Progenitor cell of endocrine pancreas (in vitro differentiated cells): ENCODE measurements around the gene SYP. TPM values are rescaled to one million over a fixed set of nuclear protein-coding genes. Genes with fewer than 3 reads are reported as not detected.
"Not testable (repeated sequence)": the region's sequence is repeated elsewhere in the genome, so short reads cannot be mapped to it uniquely, and the experiment has no call there.

Experiments used
- DNase-seq: peaks from one replicate; pipeline ENCODE4 v3.0.0; 2021; ENCODE audit warnings: low spot score; ENCODE audit not compliant: unreplicated experiment
- H3K27ac Mint-ChIP-seq: 2 replicates; pipeline ENCODE4 v1.8.0; 2021; ENCODE audit warnings: mild to moderate bottlenecking, moderate library complexity, mixed read lengths
- H3K27me3 Mint-ChIP-seq: 2 replicates; pipeline ENCODE4 v1.8.0; 2021; ENCODE audit warnings: mixed read lengths
- H3K36me3 Mint-ChIP-seq: 2 replicates; pipeline ENCODE4 v1.8.0; 2022; ENCODE audit warnings: mixed read lengths; ENCODE audit not compliant: insufficient read depth
- H3K4me1 Mint-ChIP-seq: 2 replicates; pipeline ENCODE4 v1.8.0; 2021; ENCODE audit warnings: low read depth, mixed read lengths
- H3K4me3 Mint-ChIP-seq: 2 replicates; pipeline ENCODE4 v1.8.0; 2021; ENCODE audit warnings: low read depth, mild to moderate bottlenecking, moderate library complexity, mixed read lengths
- H3K9me3 Mint-ChIP-seq: 2 replicates; pipeline ENCODE4 v1.8.0; 2021; ENCODE audit warnings: low read depth, mixed read lengths
- total RNA-seq: library from RNA; stranded (reverse); gene quantifications from 2 replicates; pipeline ENCODE4 v1.2.1, GENCODE V29; 2021
- TF ChIP-seq, protein P1 (sequence below): fragments of 200-600 bp; sonication (generic); IDR thresholded peaks from one replicate; pipeline ENCODE4 v1.5.0; 2021; ENCODE audit warnings: antibody characterized with exemption, mild to moderate bottlenecking; ENCODE audit not compliant: unreplicated experiment

SYP gene
- total RNA-seq, 1 donor from 2014 or later, result 11.4 TPM

- no peak for DNase-seq
- no peak overlapping the region for H3K27ac Mint-ChIP-seq
- H3K4me3 Mint-ChIP-seq, result no peak overlapping the region
- peaks cover 10% of the 10 kb centered on the region for H3K9me3 Mint-ChIP-seq
- peaks cover 21% of the 10 kb centered on the region for H3K27me3 Mint-ChIP-seq
- TF ChIP-seq, protein P1, sequence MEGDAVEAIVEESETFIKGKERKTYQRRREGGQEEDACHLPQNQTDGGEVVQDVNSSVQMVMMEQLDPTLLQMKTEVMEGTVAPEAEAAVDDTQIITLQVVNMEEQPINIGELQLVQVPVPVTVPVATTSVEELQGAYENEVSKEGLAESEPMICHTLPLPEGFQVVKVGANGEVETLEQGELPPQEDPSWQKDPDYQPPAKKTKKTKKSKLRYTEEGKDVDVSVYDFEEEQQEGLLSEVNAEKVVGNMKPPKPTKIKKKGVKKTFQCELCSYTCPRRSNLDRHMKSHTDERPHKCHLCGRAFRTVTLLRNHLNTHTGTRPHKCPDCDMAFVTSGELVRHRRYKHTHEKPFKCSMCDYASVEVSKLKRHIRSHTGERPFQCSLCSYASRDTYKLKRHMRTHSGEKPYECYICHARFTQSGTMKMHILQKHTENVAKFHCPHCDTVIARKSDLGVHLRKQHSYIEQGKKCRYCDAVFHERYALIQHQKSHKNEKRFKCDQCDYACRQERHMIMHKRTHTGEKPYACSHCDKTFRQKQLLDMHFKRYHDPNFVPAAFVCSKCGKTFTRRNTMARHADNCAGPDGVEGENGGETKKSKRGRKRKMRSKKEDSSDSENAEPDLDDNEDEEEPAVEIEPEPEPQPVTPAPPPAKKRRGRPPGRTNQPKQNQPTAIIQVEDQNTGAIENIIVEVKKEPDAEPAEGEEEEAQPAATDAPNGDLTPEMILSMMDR, result no peak
- H3K4me1 Mint-ChIP-seq, result no peaks in the 10 kb centered on the region
- peaks cover 30% of the 10 kb centered on the region for H3K36me3 Mint-ChIP-seq
Observed at GRCh38 chrX:49175435-49176274, 24.3 kb downstream of the SYP start.

DNA sequence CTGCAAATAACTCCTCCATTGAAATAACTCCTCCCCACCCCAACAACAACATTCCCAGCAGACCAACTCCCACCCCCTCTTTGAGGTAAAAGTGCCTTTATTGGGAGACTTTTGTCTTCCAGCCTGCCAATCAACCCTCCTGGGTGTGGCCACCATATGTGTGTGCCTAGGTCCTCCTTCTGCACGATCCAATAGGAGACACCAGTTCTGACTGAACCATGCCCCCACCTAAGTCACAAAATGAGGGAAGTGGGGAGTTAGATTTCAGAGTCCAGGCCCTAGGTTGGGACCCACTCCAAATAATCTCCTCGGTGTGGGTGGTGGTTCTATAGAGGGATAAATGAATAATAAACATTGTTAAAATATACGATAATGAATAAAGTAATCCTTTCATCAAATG, 25.3 kb downstream of the SYP start:
- Mint-ChIP-seq H3K36me3 (peaks cover 27% of the 10 kb centered on the region), H3K9me3 (peaks cover 6% of the 10 kb centered on the region), H3K27ac (no peak overlapping the region), H3K4me3 (no peak overlapping the region), H3K27me3 (peaks cover 21% of the 10 kb centered on the region), H3K4me1 (no peaks in the 10 kb centered on the region)
- TF ChIP-seq, protein P1, result no peak
- no peak for DNase-seq

DNA sequence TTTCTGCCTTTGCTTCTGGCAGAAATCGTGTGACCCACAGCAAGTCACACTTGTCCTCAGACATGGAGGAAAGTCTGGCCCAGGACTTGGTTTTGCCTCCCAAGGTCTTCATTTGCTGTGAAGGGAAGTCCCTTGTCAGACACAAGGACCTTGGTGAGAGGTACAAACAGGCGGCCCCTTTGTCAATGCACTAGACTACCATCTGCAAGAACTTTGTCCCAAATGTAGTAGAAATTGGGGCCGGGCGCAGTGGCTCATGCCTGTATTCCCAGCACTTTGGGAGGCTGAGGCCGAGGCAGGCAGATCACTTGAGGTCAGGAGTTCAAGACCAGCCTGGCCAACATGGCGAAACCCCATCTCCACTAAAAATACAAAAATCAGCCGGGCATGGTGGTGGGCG, 26.4 kb downstream of the SYP start:
- peaks cover 21% of the 10 kb centered on the region for H3K36me3 Mint-ChIP-seq
- not testable (repeated sequence) for DNase-seq, H3K4me1 Mint-ChIP-seq, H3K27ac Mint-ChIP-seq, H3K9me3 Mint-ChIP-seq, H3K4me3 Mint-ChIP-seq
- H3K27me3 Mint-ChIP-seq, result peaks cover 26% of the 10 kb centered on the region

DNA sequence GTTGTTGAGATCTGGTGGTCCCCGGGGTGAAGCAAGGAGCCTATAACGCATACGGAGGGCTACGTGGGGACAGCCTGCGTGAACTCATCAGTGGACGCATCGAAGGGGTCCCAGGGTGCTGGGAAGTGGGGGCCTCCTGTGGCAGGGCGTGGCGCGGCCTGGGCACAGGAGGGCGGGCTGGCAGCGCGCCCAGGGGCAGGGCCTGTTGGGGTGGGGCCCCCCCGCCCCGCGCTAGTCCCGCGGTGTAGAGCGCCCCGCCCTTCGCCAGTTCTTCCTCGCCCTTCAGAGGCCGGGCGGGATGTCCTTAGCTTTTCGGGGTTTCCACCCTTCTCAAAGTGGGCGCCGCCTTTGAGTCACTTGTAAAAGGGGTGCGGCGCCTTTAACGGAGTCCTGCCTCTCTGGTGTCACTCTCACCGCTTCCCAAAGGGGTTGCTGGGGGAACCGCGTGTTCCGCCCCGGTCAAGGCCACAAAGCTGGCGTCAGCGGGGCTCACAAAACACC, 27.7 kb downstream of the SYP start:
- H3K4me3 Mint-ChIP-seq, result peak overlapping the region; percentile 65
- TF ChIP-seq, protein P1, result no peak
- peaks cover 19% of the 10 kb centered on the region for H3K36me3 Mint-ChIP-seq
- no peak for DNase-seq
- no peak overlapping the region for H3K27ac Mint-ChIP-seq
- H3K9me3 Mint-ChIP-seq, result peaks cover 4% of the 10 kb centered on the region
- peaks cover 2% of the 10 kb centered on the region for H3K4me1 Mint-ChIP-seq
- peaks cover 28% of the 10 kb centered on the region for H3K27me3 Mint-ChIP-seq

- Mint-ChIP-seq H3K27me3 (peaks cover 30% of the 10 kb centered on the region), H3K36me3 (peaks cover 18% of the 10 kb centered on the region), H3K4me1 (peaks cover 5% of the 10 kb centered on the region), H3K4me3 (peak within 1 kb of the TSS; percentile 65), H3K9me3 (peaks cover 4% of the 10 kb centered on the region), H3K27ac (no peak within 1 kb of the TSS)
- no peak for DNase-seq
- TF ChIP-seq, protein P1, result no peak
Observed at GRCh38 chrX:49171752-49172279, 28.2 kb downstream of the SYP start, which contains the start of gene PLP2. PLP2 (plus strand) TSS chrX:49171898; CDS start chrX:49172001, 103 bp downstream.
